NCI-H2171 (cell line): ENCODE results near the gene IRAK3.
"Not testable (repeated sequence)": the region's sequence is repeated elsewhere in the genome, so short reads cannot be mapped to it uniquely, and the experiment has no call there.

Experiments used
- DNase-seq: peaks from one replicate; lab custom pipeline; 2025; lab: John Stamatoyannopoulos, UW

IRAK3 gene

GRCh38 chr12:66170606-66171005 is 18.4 kb upstream of the IRAK3 start:
- DNase-seq, result no peak

- not testable (repeated sequence) for DNase-seq
These were observed 14.4 kb upstream of the IRAK3 start for GRCh38 chr12:66174391-66175325.

- no peak for DNase-seq
These were observed 12.7 kb upstream of the IRAK3 start for GRCh38 chr12:66176105-66176900.

- DNase-seq, result no peak
These were observed 6.1 kb upstream of the IRAK3 start for GRCh38 chr12:66182956-66183355.

- DNase-seq, result not testable (repeated sequence)
These were observed 4.2 kb upstream of the IRAK3 start for GRCh38 chr12:66184822-66185221.

- no peak for DNase-seq
These were observed 2.0 kb upstream of the IRAK3 start for GRCh38 chr12:66187036-66187435.

- DNase-seq, result no peak
These were observed 1.2 kb upstream of the IRAK3 start for GRCh38 chr12:66187821-66188220.

GRCh38 chr12:66189486-66189843 is 451 bp downstream of the IRAK3 start:
- DNase-seq, result no peak

- DNase-seq, result no peak
These were observed 875 bp downstream of the IRAK3 start for GRCh38 chr12:66189889-66190288.

- no peak for DNase-seq
These were observed 1.7 kb downstream of the IRAK3 start for GRCh38 chr12:66190519-66191370.

GRCh38 chr12:66191547-66192126 is 2.6 kb downstream of the IRAK3 start:
- no peak for DNase-seq

GRCh38 chr12:66194122-66194521 is 5.1 kb downstream of the IRAK3 start:
- DNase-seq, result no peak

GRCh38 chr12:66195242-66195641 is 6.2 kb downstream of the IRAK3 start:
- no peak for DNase-seq

GRCh38 chr12:66196806-66197205 is 7.8 kb downstream of the IRAK3 start:
- DNase-seq, result no peak

- no peak for DNase-seq
These were observed 8.5 kb downstream of the IRAK3 start for GRCh38 chr12:66197495-66197921.

- DNase-seq, result no peak
These were observed 10.1 kb downstream of the IRAK3 start for GRCh38 chr12:66199141-66199540.

GRCh38 chr12:66199831-66200509 is 11.0 kb downstream of the IRAK3 start:
- DNase-seq, result no peak

- DNase-seq, result no peak
These were observed 14.8 kb downstream of the IRAK3 start for GRCh38 chr12:66203820-66204219.

GRCh38 chr12:66206141-66206540 is 17.1 kb downstream of the IRAK3 start:
- DNase-seq, result no peak

GRCh38 chr12:66210840-66211239 is 21.8 kb downstream of the IRAK3 start:
- no peak for DNase-seq

GRCh38 chr12:66211573-66211972 is 22.6 kb downstream of the IRAK3 start:
- not testable (repeated sequence) for DNase-seq
